ENCODE measurements around the gene VPS4A. TPM values are rescaled to one million over a fixed set of nuclear protein-coding genes. Genes with fewer than 3 reads are reported as not detected.

Gene VPS4A
- total RNA-seq, 1 donor from 2014 or later = 35.9 TPM

- intact Hi-C loops (cut with micrococcal nuclease) = no loop called here
Observed at GRCh38 chr16:69363281-69363717, 52.1 kb downstream of the VPS4A start.

GRCh38 chr16:69364088-69364487 lies 52.9 kb downstream of the VPS4A start:
- intact Hi-C loops (cut with micrococcal nuclease) = no loop called here

DNA sequence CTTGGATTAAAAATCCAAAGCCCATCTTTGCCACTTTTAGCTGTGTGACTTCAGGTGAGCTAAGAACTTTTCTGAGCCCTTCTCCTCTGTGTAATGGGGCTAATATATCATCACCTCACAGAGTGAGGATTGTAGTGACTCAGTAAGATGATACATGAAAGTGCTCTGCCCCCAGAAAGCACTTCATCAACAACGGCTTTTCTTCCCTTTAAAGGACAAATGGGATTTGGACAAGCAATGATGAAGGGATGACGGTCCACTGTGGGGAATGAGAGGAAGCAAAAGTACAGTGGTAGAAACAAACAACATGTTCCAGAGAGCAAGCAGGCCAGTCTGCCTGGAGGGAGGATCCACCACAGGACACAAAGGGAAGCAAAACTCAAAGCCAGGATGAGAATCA lies 54.8 kb downstream of the VPS4A start:
- intact Hi-C loops (cut with micrococcal nuclease) = no loop called here

DNA sequence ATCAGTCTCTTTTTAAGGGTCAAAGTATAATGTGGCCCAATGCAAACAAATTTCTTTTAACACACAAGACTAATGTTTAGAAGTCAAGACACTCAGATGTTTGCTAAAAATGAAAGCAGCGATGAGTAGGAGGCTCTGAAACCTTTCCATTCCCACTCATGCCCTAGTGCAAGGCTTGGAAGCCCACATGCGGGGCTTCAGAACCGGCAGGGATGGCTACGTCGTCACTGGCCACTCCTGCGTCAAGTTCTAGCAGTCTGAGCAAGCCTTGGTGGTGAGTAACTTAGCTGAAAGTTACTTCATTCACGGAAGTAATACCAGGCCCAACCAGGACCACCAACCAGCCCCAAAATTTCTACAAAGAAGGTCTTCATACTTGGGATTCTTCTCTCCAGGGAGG lies 55.3 kb downstream of the VPS4A start:
- intact Hi-C loops (cut with micrococcal nuclease) = no loop called here

- intact Hi-C loops (cut with micrococcal nuclease) = no loop called here
Observed at GRCh38 chr16:69367980-69368379, 56.8 kb downstream of the VPS4A start.

DNA sequence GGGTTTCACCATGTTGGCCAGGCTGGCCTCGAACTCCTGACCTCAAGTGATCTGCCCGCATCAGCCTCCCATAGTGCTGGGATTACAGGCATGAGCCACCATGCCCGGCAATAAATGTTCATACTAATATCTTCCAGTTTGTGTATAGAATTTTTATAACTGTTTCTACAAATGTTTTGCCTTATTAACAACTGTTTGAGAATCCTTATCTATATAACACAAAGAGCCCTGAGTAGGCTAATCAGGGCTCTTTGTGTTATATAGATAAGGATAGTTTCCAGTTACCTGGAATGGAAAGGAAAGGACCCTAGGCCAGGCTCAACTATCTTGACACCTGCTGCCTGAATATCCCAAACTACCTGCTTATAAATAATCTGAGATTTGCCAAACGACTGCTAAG lies 57.7 kb downstream of the VPS4A start:
- intact Hi-C loops (cut with micrococcal nuclease) = no loop called here

GRCh38 chr16:69371564-69371963 lies 60.4 kb downstream of the VPS4A start:
- intact Hi-C loops (cut with micrococcal nuclease) = no loop called here

DNA sequence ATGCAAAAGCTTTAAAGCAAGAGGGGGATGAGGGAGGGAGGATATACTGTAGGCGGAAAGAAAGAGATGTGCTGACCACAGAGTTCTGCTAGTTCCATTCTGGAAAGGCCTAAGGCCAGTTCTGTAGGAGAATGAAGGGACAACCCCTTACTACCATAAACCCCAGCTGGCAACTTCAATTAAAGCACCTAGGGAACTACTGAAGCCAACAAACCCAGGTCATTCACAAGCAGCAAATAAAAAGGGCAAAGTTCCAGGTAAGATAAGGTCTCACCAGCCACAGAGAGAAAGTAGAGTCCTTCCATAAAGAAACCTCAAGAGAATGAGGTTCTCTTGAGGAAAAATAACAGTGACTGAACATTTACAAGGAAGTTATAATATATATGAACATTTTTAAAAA lies 61.9 kb downstream of the VPS4A start:
- intact Hi-C loops (cut with micrococcal nuclease) = no loop called here

Other genes starting within 250 kb of the VPS4A start
- gene HAS3, start 205.7 kb upstream of the VPS4A start, total RNA-seq = 0.86 and 1.1 TPM in 2 replicates
- gene CHTF8, start 178.8 kb upstream of the VPS4A start, total RNA-seq = 123 and 147 TPM in 2 replicates
- gene UTP4, start 178.7 kb upstream of the VPS4A start, total RNA-seq = 57.9 and 61.6 TPM in 2 replicates
- gene SNTB2, start 124.2 kb upstream of the VPS4A start, total RNA-seq = 20.2 and 23.9 TPM in 2 replicates
- gene PDF, start 19.2 kb downstream of the VPS4A start, total RNA-seq = 12.9 and 13.0 TPM in 2 replicates
- gene COG8, start 28.2 kb downstream of the VPS4A start, total RNA-seq = 37.1 and 39.0 TPM in 2 replicates
- 40.6 and 46.8 TPM in 2 replicates for gene NIP7, start 28.4 kb downstream of the VPS4A start, total RNA-seq
- gene TMED6, start 40.4 kb downstream of the VPS4A start, total RNA-seq = 1.8 and 2.0 TPM in 2 replicates
- gene TERF2, start 74.7 kb downstream of the VPS4A start, total RNA-seq = 44.8 and 58.2 TPM in 2 replicates
- gene CYB5B, start 113.3 kb downstream of the VPS4A start, total RNA-seq = 168 and 177 TPM in 2 replicates